ENCODE data around the gene CD200R1.

DNA sequence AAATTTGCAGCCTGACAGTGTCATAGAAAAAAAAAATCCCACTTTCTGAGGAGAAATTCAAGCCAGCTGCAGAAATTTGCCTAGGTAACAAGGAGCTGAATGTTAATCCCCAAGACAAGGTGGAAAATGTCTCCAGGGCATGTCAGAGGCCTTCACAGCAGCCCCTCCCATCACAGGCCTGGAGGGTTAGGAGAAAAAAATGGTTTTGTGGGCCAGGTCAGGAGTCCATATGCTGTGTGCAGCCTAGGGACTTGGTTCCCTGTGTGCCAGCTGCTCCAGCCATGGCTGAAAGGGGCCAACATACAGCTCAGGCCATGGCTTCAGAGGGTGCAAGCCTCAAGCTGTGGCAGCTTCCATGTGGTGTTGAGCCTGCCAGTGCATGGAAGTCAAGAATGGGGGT is 11.2 kb downstream of the CD200R1 start:
- TF ChIP-seq CTCF (IDR thresholded peaks at IDR 0.05) (no peak), POLR2AphosphoS5 (IDR thresholded peaks at IDR 0.05) (no peak), POLR2A (IDR thresholded peaks at IDR 0.05) (no peak)

Measured in prostate gland (tissue), 2 donors.